ENCODE measurements around the gene ARIH1.
"Not testable (repeated sequence)": the region's sequence is repeated elsewhere in the genome, so short reads cannot be mapped to it uniquely, and the experiment has no call there.

The ARIH1 gene

GRCh38 chr15:72473614-72474465, at the start of gene ARIH1:
Gene ARIH1 (plus strand): TSS chr15:72474330. CDS start chr15:72474640, 310 bp downstream.
- DNase-seq (ENCODE audit: low spot score) = peak; percentile 94

- no peak for DNase-seq (ENCODE audit: low spot score)
These were observed 47.4 kb upstream of the ARIH1 start for GRCh38 chr15:72426753-72427152.

- DNase-seq (ENCODE audit: low spot score) = no peak
These were observed 36.3 kb upstream of the ARIH1 start for GRCh38 chr15:72437650-72438316.

- DNase-seq (ENCODE audit: low spot score) = not testable (repeated sequence)
These were observed 31.3 kb upstream of the ARIH1 start for GRCh38 chr15:72442848-72443247.

GRCh38 chr15:72445426-72445825, 28.7 kb upstream of the ARIH1 start:
- DNase-seq (ENCODE audit: low spot score) = no peak

GRCh38 chr15:72450805-72451204, 23.3 kb upstream of the ARIH1 start:
- DNase-seq (ENCODE audit: low spot score) = no peak

GRCh38 chr15:72451224-72451623, 22.9 kb upstream of the ARIH1 start:
- no peak for DNase-seq (ENCODE audit: low spot score)

- DNase-seq (ENCODE audit: low spot score) = no peak
These were observed 17.4 kb upstream of the ARIH1 start for GRCh38 chr15:72456684-72457083.

GRCh38 chr15:72460402-72460801, 13.7 kb upstream of the ARIH1 start:
- DNase-seq (ENCODE audit: low spot score) = no peak

- DNase-seq (ENCODE audit: low spot score) = no peak
These were observed 10.4 kb upstream of the ARIH1 start for GRCh38 chr15:72463702-72464101.

GRCh38 chr15:72464251-72464650, 9.9 kb upstream of the ARIH1 start:
- DNase-seq (ENCODE audit: low spot score) = no peak

- no peak for DNase-seq (ENCODE audit: low spot score)
These were observed 6.0 kb upstream of the ARIH1 start for GRCh38 chr15:72468103-72468502.

GRCh38 chr15:72472992-72473610, 1.0 kb upstream of the ARIH1 start:
- DNase-seq (ENCODE audit: low spot score) = no peak

GRCh38 chr15:72474466-72474911, 359 bp downstream of the ARIH1 start:
- DNase-seq (ENCODE audit: low spot score) = peak; percentile 56

- DNase-seq (ENCODE audit: low spot score) = peak; percentile 83
These were observed 940 bp downstream of the ARIH1 start for GRCh38 chr15:72474912-72475628.

- DNase-seq (ENCODE audit: low spot score) = no peak
These were observed 1.5 kb downstream of the ARIH1 start for GRCh38 chr15:72475674-72476073.

- not testable (repeated sequence) for DNase-seq (ENCODE audit: low spot score)
These were observed 2.2 kb downstream of the ARIH1 start for GRCh38 chr15:72476330-72476729.

- DNase-seq (ENCODE audit: low spot score) = no peak
These were observed 7.0 kb downstream of the ARIH1 start for GRCh38 chr15:72481015-72481659.

- no peak for DNase-seq (ENCODE audit: low spot score)
These were observed 8.1 kb downstream of the ARIH1 start for GRCh38 chr15:72482275-72482674.

GRCh38 chr15:72483279-72483678, 9.1 kb downstream of the ARIH1 start:
- no peak for DNase-seq (ENCODE audit: low spot score)

GRCh38 chr15:72486144-72486543, 12.0 kb downstream of the ARIH1 start:
- no peak for DNase-seq (ENCODE audit: low spot score)

All from hematopoietic multipotent progenitor cell treated with erythropoietin and hydrocortisone succinate and interleukin-3 and kit ligand, for 15 days (in vitro differentiated cells).